Ovary (tissue), 3 donors: ENCODE results near the gene ZNF292.

Experiments used
- POLR2A ChIP-seq: fragments of 450-650 bp; IDR thresholded peaks from one replicate; pipeline ENCODE4 v1.6.1; 2017; ENCODE audit warnings: antibody characterized with exemption, mild to moderate bottlenecking, moderate library complexity
- TF ChIP-seq, protein P1 (sequence below), 3 donors: fragments of 450-650 bp in 2 of 3; fragments of 200-600 bp in 1 of 3; IDR thresholded peaks; one replicate each; pipeline versions ENCODE4 v1.5.1 to v1.8.0; 2016 to 2022; ENCODE audit warnings: antibody characterized with exemption in 3 of 3, mild to moderate bottlenecking in 1 of 3
- donor health status: DM: no; HTN: no; CAD: no.

DNA sequence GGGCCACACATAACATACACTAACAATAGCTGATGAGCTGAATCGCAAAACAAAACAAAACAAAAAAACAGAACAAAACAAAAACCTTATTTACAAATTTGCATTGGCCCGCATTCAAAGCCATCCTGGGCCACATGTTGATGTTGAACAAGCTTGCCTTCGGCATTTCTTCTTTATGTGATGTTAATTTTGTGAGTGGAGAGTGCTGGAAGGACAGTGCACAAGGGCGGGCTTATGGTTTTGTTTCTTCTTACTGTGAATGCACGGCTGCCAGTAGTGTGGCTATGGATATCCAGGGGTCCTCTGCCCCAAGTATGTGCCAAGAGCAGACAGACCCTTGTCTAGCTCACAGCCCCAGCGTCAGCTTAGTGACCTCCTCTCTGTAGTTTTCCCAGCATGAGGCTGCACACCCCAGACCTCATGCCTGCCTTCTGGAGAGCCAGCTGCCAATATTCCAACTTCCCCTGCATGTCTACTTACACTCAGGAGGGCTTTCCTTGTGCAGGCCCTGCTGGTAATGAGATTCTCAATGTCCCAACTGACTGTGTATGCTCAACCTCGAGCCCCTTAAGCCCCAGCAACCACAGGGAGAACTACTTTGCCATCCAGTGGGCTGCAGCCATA, 24.9 kb downstream of the ZNF292 start:
- TF ChIP-seq, protein P1, sequence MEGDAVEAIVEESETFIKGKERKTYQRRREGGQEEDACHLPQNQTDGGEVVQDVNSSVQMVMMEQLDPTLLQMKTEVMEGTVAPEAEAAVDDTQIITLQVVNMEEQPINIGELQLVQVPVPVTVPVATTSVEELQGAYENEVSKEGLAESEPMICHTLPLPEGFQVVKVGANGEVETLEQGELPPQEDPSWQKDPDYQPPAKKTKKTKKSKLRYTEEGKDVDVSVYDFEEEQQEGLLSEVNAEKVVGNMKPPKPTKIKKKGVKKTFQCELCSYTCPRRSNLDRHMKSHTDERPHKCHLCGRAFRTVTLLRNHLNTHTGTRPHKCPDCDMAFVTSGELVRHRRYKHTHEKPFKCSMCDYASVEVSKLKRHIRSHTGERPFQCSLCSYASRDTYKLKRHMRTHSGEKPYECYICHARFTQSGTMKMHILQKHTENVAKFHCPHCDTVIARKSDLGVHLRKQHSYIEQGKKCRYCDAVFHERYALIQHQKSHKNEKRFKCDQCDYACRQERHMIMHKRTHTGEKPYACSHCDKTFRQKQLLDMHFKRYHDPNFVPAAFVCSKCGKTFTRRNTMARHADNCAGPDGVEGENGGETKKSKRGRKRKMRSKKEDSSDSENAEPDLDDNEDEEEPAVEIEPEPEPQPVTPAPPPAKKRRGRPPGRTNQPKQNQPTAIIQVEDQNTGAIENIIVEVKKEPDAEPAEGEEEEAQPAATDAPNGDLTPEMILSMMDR (IDR thresholded peaks at IDR 0.05), result no peak
- no peak for TF ChIP-seq POLR2A
